GM19238 (cell line): ENCODE measurements around the gene MXD4.
"Not testable (repeated sequence)": the region's sequence is repeated elsewhere in the genome, so short reads cannot be mapped to it uniquely, and the experiment has no call there.

Experiments
- DNase-seq: peaks from one replicate; pipeline ENCODE4 v3.0.0; 2011; ENCODE audit warnings: low spot score; ENCODE audit not compliant: insufficient read length

Gene MXD4

GRCh38 chr4:2275546-2276251 lies 13.8 kb upstream of the MXD4 start:
- no peak for DNase-seq

- not testable (repeated sequence) for DNase-seq
These were observed 13.1 kb upstream of the MXD4 start for GRCh38 chr4:2275044-2275397.

- DNase-seq: no peak
These were observed 12.6 kb upstream of the MXD4 start for GRCh38 chr4:2274320-2275043.

GRCh38 chr4:2273657-2274319 lies 11.9 kb upstream of the MXD4 start:
- no peak for DNase-seq

- DNase-seq: no peak
These were observed 11.3 kb upstream of the MXD4 start for GRCh38 chr4:2273221-2273620.

- no peak for DNase-seq
These were observed 10.9 kb upstream of the MXD4 start for GRCh38 chr4:2272828-2273120.

- no peak for DNase-seq
These were observed 10.3 kb upstream of the MXD4 start for GRCh38 chr4:2272026-2272827.

- no peak for DNase-seq
These were observed 9.5 kb upstream of the MXD4 start for GRCh38 chr4:2271279-2272025.

- no peak for DNase-seq
These were observed 8.6 kb upstream of the MXD4 start for GRCh38 chr4:2270341-2271165.

- DNase-seq: no peak
These were observed 7.8 kb upstream of the MXD4 start for GRCh38 chr4:2269618-2270163.

GRCh38 chr4:2269206-2269531 lies 7.3 kb upstream of the MXD4 start:
- no peak for DNase-seq

- no peak for DNase-seq
These were observed 6.7 kb upstream of the MXD4 start for GRCh38 chr4:2268357-2269205.

GRCh38 chr4:2267841-2268240 lies 5.9 kb upstream of the MXD4 start:
- DNase-seq: no peak

GRCh38 chr4:2267320-2267811 lies 5.5 kb upstream of the MXD4 start:
- no peak for DNase-seq

GRCh38 chr4:2266821-2267220 lies 4.9 kb upstream of the MXD4 start:
- no peak for DNase-seq

GRCh38 chr4:2266181-2266580 lies 4.3 kb upstream of the MXD4 start:
- no peak for DNase-seq

- no peak for DNase-seq
These were observed 3.5 kb upstream of the MXD4 start for GRCh38 chr4:2265113-2266110.

GRCh38 chr4:2264481-2265041 lies 2.7 kb upstream of the MXD4 start:
- DNase-seq: no peak
